Measurements from ENCODE around the gene OR2A42. TPM values are rescaled to one million over a fixed set of nuclear protein-coding genes. Genes with fewer than 3 reads are reported as not detected.
"Not testable (repeated sequence)": the region's sequence is repeated elsewhere in the genome, so short reads cannot be mapped to it uniquely, and the experiment has no call there.

The OR2A42 gene
- total RNA-seq, 1 experiment from 2014 or later: not detected

GRCh38 chr7:144217200-144217599 is 22.2 kb downstream of the OR2A42 start:
- H4K20me1 ChIP-seq (ENCODE audit: control insufficient read depth, insufficient read depth, insufficient read length); H3K79me2 ChIP-seq (ENCODE audit: insufficient read depth, low read length); H2BK5ac ChIP-seq (ENCODE audit: insufficient read length, low read length); H2BK12ac ChIP-seq (ENCODE audit: insufficient read length, low read depth, low read length); H2BK20ac ChIP-seq (ENCODE audit: low read depth, low read length, poor library complexity, severe bottlenecking); H3K56ac ChIP-seq (ENCODE audit: insufficient read length, low read depth, low read length); H3K4me1 ChIP-seq (ENCODE audit: insufficient read depth, low read length); H3T11ph ChIP-seq (ENCODE audit: low read length); H3K9me3 ChIP-seq (ENCODE audit: control insufficient read depth, low read depth, low read length); H3K27me3 ChIP-seq (ENCODE audit: insufficient read depth, low read length); H4K91ac ChIP-seq (ENCODE audit: insufficient read length, low read depth, low read length); H3K27ac Mint-ChIP-seq; H3K23me2 ChIP-seq (ENCODE audit: insufficient read length, low read depth, low read length, poor library complexity, severe bottlenecking); H3K9ac ChIP-seq (ENCODE audit: extremely low read depth, insufficient read length, low read length); H3K14ac ChIP-seq (ENCODE audit: insufficient read depth, low read length); H4K5ac ChIP-seq (ENCODE audit: insufficient read length, low read depth, low read length); H4K8ac ChIP-seq (replicated peaks; ENCODE audit: insufficient read length, low read depth, low read length); H2BK120ac ChIP-seq (ENCODE audit: low read depth, low read length, poor library complexity, severe bottlenecking); H3K27ac ChIP-seq (ENCODE audit: insufficient read length, low read depth, low read length); H2AFZ ChIP-seq (ENCODE audit: low read length); H2AK5ac ChIP-seq (ENCODE audit: insufficient read length, low read length); H3K18ac ChIP-seq (ENCODE audit: insufficient read length, low read depth, low read length); H3K27me3 Mint-ChIP-seq (ENCODE audit: low read depth); H3K4me1 Mint-ChIP-seq; H3K4me2 ChIP-seq (ENCODE audit: insufficient read depth, insufficient read length, low read length); H2BK15ac ChIP-seq (ENCODE audit: low read depth, low read length); H3K36me3 Mint-ChIP-seq (ENCODE audit: insufficient read depth in 1 of 3, low read depth in 3 of 3); H3K79me1 ChIP-seq (ENCODE audit: insufficient read depth, low read depth, low read length, poor library complexity, severe bottlenecking); H3K23ac ChIP-seq (ENCODE audit: insufficient read length, low read depth, low read length); H3K4me3 Mint-ChIP-seq; DNase-seq; H3K4ac ChIP-seq (ENCODE audit: low read depth, low read length); H3K9me3 Mint-ChIP-seq: not testable (repeated sequence)

- not testable (repeated sequence) for H2BK120ac ChIP-seq (ENCODE audit: low read depth, low read length, poor library complexity, severe bottlenecking); H3K27me3 ChIP-seq (ENCODE audit: insufficient read depth, low read length); H3K27ac Mint-ChIP-seq; H4K5ac ChIP-seq (ENCODE audit: insufficient read length, low read depth, low read length); H3T11ph ChIP-seq (ENCODE audit: low read length); H2BK12ac ChIP-seq (ENCODE audit: insufficient read length, low read depth, low read length); H3K27me3 Mint-ChIP-seq (ENCODE audit: low read depth); H3K79me1 ChIP-seq (ENCODE audit: insufficient read depth, low read depth, low read length, poor library complexity, severe bottlenecking); H3K36me3 Mint-ChIP-seq (ENCODE audit: insufficient read depth in 1 of 3, low read depth in 3 of 3); H2AK5ac ChIP-seq (ENCODE audit: insufficient read length, low read length); H4K91ac ChIP-seq (ENCODE audit: insufficient read length, low read depth, low read length); DNase-seq; H3K27ac ChIP-seq (ENCODE audit: insufficient read length, low read depth, low read length); H3K79me2 ChIP-seq (ENCODE audit: insufficient read depth, low read length); H3K4ac ChIP-seq (ENCODE audit: low read depth, low read length); H3K23me2 ChIP-seq (ENCODE audit: insufficient read length, low read depth, low read length, poor library complexity, severe bottlenecking); H2BK20ac ChIP-seq (ENCODE audit: low read depth, low read length, poor library complexity, severe bottlenecking); H3K4me2 ChIP-seq (ENCODE audit: insufficient read depth, insufficient read length, low read length); H2AFZ ChIP-seq (ENCODE audit: low read length); H3K9ac ChIP-seq (ENCODE audit: extremely low read depth, insufficient read length, low read length); H3K56ac ChIP-seq (ENCODE audit: insufficient read length, low read depth, low read length); H3K14ac ChIP-seq (ENCODE audit: insufficient read depth, low read length); H2BK15ac ChIP-seq (ENCODE audit: low read depth, low read length); H3K4me1 ChIP-seq (ENCODE audit: insufficient read depth, low read length); H4K8ac ChIP-seq (replicated peaks; ENCODE audit: insufficient read length, low read depth, low read length); H3K9me3 ChIP-seq (ENCODE audit: control insufficient read depth, low read depth, low read length); H3K18ac ChIP-seq (ENCODE audit: insufficient read length, low read depth, low read length); H3K4me1 Mint-ChIP-seq; H4K20me1 ChIP-seq (ENCODE audit: control insufficient read depth, insufficient read depth, insufficient read length); H3K4me3 Mint-ChIP-seq; H3K23ac ChIP-seq (ENCODE audit: insufficient read length, low read depth, low read length); H2BK5ac ChIP-seq (ENCODE audit: insufficient read length, low read length); H3K9me3 Mint-ChIP-seq
- no CpG with 5 or more reads among the region's 5 CpGs for WGBS (ENCODE audit: extremely low coverage, insufficient read length, low lambda C conversion rate)
These were observed 34.1 kb downstream of the OR2A42 start for GRCh38 chr7:144205306-144205705.

DNA sequence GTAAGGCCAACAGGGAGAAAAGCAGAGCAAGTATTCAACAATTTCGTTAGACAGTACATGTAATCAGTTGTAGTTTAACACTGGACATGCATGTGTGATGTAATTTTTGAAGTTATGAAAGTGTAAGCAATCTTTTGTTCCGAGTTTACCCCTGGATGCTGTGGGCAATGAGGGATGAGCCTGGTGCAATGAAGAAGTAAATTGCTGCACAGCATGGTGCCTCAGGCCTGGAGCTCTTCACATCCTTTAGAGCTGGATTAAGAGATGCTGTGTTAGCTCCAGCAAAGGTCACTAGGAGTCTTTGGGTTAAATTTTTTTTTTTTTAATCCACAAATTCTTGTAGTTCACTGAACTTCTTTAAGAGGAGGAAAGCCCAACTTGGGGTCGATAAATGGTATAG is 36.3 kb downstream of the OR2A42 start:
- not testable (repeated sequence) for H3K36me3 Mint-ChIP-seq (ENCODE audit: insufficient read depth in 1 of 3, low read depth in 3 of 3); H2BK12ac ChIP-seq (ENCODE audit: insufficient read length, low read depth, low read length); H3K18ac ChIP-seq (ENCODE audit: insufficient read length, low read depth, low read length); H3K4ac ChIP-seq (ENCODE audit: low read depth, low read length); H3K9me3 ChIP-seq (ENCODE audit: control insufficient read depth, low read depth, low read length); H4K91ac ChIP-seq (ENCODE audit: insufficient read length, low read depth, low read length); DNase-seq; H3K4me1 Mint-ChIP-seq; H3K23me2 ChIP-seq (ENCODE audit: insufficient read length, low read depth, low read length, poor library complexity, severe bottlenecking); H3K27me3 Mint-ChIP-seq (ENCODE audit: low read depth); H4K20me1 ChIP-seq (ENCODE audit: control insufficient read depth, insufficient read depth, insufficient read length); H4K8ac ChIP-seq (replicated peaks; ENCODE audit: insufficient read length, low read depth, low read length); H3K27me3 ChIP-seq (ENCODE audit: insufficient read depth, low read length); H2BK20ac ChIP-seq (ENCODE audit: low read depth, low read length, poor library complexity, severe bottlenecking); H2BK5ac ChIP-seq (ENCODE audit: insufficient read length, low read length); H3K27ac ChIP-seq (ENCODE audit: insufficient read length, low read depth, low read length); H3K56ac ChIP-seq (ENCODE audit: insufficient read length, low read depth, low read length); H4K5ac ChIP-seq (ENCODE audit: insufficient read length, low read depth, low read length); H3K27ac Mint-ChIP-seq; H3K79me2 ChIP-seq (ENCODE audit: insufficient read depth, low read length); H2BK15ac ChIP-seq (ENCODE audit: low read depth, low read length); H3K23ac ChIP-seq (ENCODE audit: insufficient read length, low read depth, low read length); H2AK5ac ChIP-seq (ENCODE audit: insufficient read length, low read length); H2AFZ ChIP-seq (ENCODE audit: low read length); H3T11ph ChIP-seq (ENCODE audit: low read length); H2BK120ac ChIP-seq (ENCODE audit: low read depth, low read length, poor library complexity, severe bottlenecking); H3K9ac ChIP-seq (ENCODE audit: extremely low read depth, insufficient read length, low read length); H3K4me1 ChIP-seq (ENCODE audit: insufficient read depth, low read length); H3K4me2 ChIP-seq (ENCODE audit: insufficient read depth, insufficient read length, low read length); H3K4me3 Mint-ChIP-seq; H3K9me3 Mint-ChIP-seq; H3K79me1 ChIP-seq (ENCODE audit: insufficient read depth, low read depth, low read length, poor library complexity, severe bottlenecking); H3K14ac ChIP-seq (ENCODE audit: insufficient read depth, low read length)
- WGBS (ENCODE audit: extremely low coverage, insufficient read length, low lambda C conversion rate): no CpG with 5 or more reads among the region's 3 CpGs
